AG04449 (cell line): ENCODE measurements around the gene CNTD1.

Experiments used
- CTCF ChIA-PET: fragments of 350-600 bp; formaldehyde crosslinking; extraction: SDS; loops from one replicate; lab custom pipeline; 2021; ENCODE audit warnings: antibody characterized with exemption; lab: Yijun Ruan, JAX
- POLR2A ChIA-PET: fragments of 400-600, 350-600 bp; formaldehyde crosslinking; extraction: SDS; loops from one replicate; lab custom pipeline; 2020; ENCODE audit warnings: antibody characterized with exemption, inconsistent platforms; lab: Yijun Ruan, JAX
- DNase-seq: peaks from one replicate; pipeline ENCODE4 v3.0.0-alpha.2; 2010; ENCODE audit warnings: low read depth, low spot score
- H3K4me3 ChIP-seq: 2 replicates; pipeline ENCODE4 v1.5.1; 2011; ENCODE audit warnings: low read depth, mild to moderate bottlenecking, control low read depth, low read length
- TF ChIP-seq, protein P1 (sequence below): IDR thresholded peaks from one replicate; pipeline ENCODE4 v1.5.1; 2011; ENCODE audit warnings: mild to moderate bottlenecking, moderate library complexity, low read length, control low read depth, inconsistent platforms; ENCODE audit not compliant: insufficient read depth; ENCODE audit errors: missing control alignments

The CNTD1 gene

DNA sequence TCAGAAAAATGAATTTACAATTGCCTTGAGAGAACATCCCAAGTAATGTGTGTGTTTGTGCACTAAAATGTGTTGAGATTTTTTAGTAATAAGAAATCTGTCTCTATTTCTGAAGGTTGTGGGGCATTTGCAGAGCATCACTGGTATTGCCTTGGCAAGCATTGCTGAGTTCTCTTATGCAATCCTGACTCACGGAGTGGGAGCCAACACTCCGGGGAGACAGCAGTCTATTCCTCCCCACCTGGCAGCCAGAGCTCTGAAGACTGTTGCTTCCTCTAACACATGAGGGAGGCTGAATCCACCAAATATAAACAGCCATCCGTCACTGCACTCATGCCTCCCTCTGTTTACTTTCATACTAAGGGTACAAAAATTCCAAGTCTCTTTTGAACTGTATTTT, 10.6 kb downstream of the CNTD1 start:
- TF ChIP-seq, protein P1, sequence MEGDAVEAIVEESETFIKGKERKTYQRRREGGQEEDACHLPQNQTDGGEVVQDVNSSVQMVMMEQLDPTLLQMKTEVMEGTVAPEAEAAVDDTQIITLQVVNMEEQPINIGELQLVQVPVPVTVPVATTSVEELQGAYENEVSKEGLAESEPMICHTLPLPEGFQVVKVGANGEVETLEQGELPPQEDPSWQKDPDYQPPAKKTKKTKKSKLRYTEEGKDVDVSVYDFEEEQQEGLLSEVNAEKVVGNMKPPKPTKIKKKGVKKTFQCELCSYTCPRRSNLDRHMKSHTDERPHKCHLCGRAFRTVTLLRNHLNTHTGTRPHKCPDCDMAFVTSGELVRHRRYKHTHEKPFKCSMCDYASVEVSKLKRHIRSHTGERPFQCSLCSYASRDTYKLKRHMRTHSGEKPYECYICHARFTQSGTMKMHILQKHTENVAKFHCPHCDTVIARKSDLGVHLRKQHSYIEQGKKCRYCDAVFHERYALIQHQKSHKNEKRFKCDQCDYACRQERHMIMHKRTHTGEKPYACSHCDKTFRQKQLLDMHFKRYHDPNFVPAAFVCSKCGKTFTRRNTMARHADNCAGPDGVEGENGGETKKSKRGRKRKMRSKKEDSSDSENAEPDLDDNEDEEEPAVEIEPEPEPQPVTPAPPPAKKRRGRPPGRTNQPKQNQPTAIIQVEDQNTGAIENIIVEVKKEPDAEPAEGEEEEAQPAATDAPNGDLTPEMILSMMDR, result no peak
- DNase-seq, result no peak
- CTCF ChIA-PET, result interaction anchor here (1.2 to 10.6 kb wide), 2 partner anchors 11 to 12 kb away, joined by 3 to 134 read pairs; partner anchors contain the start of genes BECN1, CNTD1 and COA3
- H3K4me3 ChIP-seq, result no peak overlapping the region
- POLR2A ChIA-PET, result interaction anchor here (1.2 to 1.6 kb wide), 2 partner anchors 14 to 15 kb away, joined by 5 read pairs; partner anchors contain the start of gene BECN1

DNA sequence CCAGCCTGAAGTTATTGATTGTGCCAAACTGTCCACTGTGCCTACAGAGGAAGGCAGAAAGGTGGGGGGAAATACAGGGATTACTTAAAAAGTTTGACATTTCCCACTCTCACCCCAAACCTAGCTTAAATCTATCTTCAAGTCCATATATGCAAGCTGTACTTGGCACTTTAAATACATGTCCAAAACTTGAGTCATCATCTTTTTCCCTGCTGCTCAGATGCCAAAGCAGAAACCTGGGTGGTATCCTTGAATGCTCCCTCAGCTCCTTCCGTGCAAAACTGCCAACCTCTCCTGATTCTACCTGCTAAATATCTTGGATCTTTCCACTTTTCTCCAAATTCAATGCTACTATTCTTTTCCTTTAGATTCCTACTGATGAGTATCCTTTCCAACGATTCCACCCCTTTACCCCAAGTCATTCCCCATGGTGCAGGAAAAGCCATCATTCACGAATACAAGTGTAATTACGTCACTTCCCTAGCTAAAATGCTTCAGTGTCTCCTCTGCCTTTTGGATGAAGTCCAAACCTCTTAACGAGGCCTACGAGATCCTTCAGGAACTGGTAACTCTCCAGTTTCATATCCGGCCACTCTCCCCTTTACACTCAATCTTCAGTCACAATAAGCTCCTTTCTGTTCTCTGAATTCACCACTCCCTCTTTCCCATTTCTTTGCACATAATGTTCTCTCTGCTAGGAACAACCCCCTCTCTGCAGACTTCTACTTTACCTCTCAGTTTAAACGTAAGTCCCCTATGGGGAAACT, 16.2 kb downstream of the CNTD1 start:
- TF ChIP-seq, protein P1, result no peak
- H3K4me3 ChIP-seq, result no peak overlapping the region
- CTCF ChIA-PET, result interaction anchor here (0.6 to 10.6 kb wide), 8 partner anchors 7 to 236 kb away, joined by 3 to 134 read pairs (median 4); partner anchors contain the start of gene BECN1
- POLR2A ChIA-PET, result interaction anchor here (0.6 to 1.5 kb wide), 4 partner anchors 9 to 501 kb away, joined by 3 to 5 read pairs (median 4); partner anchors contain the start of gene BECN1
- peak; percentile 57 for DNase-seq

DNA sequence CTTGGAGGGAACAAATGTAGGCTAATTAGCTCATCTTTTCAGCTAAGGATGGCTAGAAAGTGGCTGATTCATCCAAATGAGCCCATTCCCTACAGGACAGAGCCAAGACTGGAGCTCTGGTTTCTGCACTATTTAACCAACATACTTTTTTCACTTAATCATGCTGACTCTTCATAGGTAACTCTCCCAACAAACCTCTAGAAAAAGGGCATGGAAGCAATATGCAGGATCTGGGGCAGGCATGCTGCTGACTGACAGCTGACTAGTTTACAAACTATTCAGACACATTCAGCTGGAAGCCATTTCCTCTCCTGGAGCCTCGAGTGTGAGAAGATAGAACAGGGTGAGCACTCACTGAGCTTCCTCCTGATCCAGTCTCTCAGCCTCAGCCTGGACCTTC, 19.2 kb downstream of the CNTD1 start:
- ChIA-PET CTCF (interaction anchor here (1.0 to 8.7 kb wide), 10 partner anchors 6 to 121 kb away, joined by 3 to 134 read pairs (median 4); partner anchors contain the start of genes AOC2, PSME3 and RAMP2), POLR2A (interaction anchor here (1.1 kb wide), 1 partner anchor 20 kb away, joined by 3 read pairs; the partner anchor contains the start of gene COA3)
- H3K4me3 ChIP-seq, result no peak overlapping the region
- TF ChIP-seq, protein P1, result no peak
- no peak for DNase-seq

DNA sequence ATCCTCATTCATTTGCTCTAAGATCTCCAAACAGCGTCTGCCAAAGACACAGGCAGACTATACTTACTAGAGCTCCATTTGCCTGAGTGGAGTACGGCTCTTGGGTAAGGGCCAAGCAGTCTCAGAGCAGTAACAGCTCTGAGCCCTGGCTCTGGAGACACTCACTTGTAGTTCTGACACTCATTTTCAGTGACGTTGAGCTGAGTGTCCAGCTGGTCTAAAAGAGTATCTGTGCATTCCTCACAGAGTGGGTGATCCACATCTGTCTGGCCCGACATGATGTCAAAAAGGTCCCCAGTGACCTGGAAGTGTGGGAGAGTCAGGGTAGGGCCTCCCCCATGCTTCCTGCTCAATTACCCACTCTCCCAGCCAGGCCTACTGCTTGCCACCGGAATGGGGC, 19.7 kb downstream of the CNTD1 start:
- no peak for DNase-seq
- POLR2A ChIA-PET, result interaction anchor here (1.1 kb wide), 1 partner anchor 20 kb away, joined by 3 read pairs; the partner anchor contains the start of gene COA3
- CTCF ChIA-PET, result interaction anchor here (0.9 to 8.7 kb wide), 13 partner anchors 6 to 120 kb away, joined by 3 to 134 read pairs (median 4); partner anchors contain the start of genes AOC2, PSME3 and RAMP2
- TF ChIP-seq, protein P1, result no peak
- no peak overlapping the region for H3K4me3 ChIP-seq

- DNase-seq, result no peak
- TF ChIP-seq, protein P1, result peak; percentile 66
- no peak overlapping the region for H3K4me3 ChIP-seq
- ChIA-PET POLR2A (no interaction called here), CTCF (interaction anchor here (0.6 to 8.7 kb wide), 20 partner anchors 8 to 242 kb away, joined by 3 to 134 read pairs (median 4); partner anchors contain the start of genes CNTD1, COA3, PSMC3IP and PSME3)
These were observed 21.4 kb downstream of the CNTD1 start for GRCh38 chr17:42819939-42820535.
